Measurements from ENCODE around the gene PML.
"Not testable (repeated sequence)": the region's sequence is repeated elsewhere in the genome, so short reads cannot be mapped to it uniquely, and the experiment has no call there.

The PML gene

DNA sequence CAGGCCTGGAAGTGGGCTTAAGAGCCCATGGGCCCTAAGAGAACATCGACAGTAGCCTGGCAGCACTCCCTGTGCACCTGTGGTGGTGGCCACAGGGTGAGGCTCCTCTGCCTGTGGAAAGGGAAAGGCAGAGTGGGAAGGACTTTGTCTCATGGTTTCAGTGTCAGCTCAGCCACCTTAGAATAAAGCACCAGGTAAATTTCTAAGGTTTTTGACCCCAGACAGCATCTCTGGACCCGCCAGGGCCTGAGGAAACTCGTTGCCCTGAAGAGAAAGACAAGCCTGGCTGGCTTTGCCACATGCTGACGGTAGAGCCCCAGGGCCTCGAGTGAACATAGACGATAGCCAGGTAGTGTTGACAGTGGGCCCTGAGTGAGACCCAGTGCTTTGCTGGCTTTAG is 65.7 kb downstream of the PML start:
- no peak for DNase-seq (ENCODE audit: low read depth in 3 of 3)

DNA sequence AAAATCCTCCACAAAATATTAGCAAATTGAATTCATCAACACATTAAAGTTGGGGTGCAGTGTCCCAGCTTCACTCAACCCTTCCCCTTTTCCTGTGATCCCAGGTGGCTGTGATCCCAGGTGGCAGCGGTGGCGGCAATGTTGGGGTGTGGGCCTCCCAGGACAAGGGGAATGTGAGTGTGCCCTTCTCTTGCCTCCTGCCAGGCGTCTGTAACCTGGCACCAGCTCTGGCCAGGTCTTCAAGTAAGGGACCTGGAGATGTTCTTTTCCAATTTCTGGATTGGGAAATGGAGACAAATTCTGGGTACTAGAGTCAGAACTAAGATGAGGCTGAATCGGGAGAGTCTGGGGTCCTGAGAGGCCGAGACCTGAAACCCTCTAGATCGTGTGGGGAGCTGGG is 67.7 kb downstream of the PML start:
- no peak for DNase-seq (ENCODE audit: low read depth in 3 of 3)

DNA sequence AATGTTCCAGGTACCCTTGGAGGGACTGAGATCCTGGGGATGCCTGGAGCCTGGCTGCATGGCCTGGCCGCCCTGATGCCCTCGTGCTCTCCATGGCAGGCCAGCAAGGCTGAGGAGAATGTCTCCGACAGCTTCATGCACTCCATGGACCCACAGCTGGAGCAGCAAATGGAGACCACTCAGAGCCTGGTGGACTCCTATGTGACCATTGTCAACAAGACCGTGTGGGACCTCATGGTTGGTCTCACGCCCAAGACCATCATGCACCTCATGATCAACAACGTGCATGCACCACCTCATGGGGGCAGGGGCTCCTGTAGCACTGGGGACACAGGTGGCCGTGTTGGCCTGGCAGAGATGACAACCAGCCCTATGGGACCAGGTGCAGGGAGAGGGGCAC is 68.2 kb downstream of the PML start:
- DNase-seq (ENCODE audit: low read depth in 3 of 3), result no peak

DNA sequence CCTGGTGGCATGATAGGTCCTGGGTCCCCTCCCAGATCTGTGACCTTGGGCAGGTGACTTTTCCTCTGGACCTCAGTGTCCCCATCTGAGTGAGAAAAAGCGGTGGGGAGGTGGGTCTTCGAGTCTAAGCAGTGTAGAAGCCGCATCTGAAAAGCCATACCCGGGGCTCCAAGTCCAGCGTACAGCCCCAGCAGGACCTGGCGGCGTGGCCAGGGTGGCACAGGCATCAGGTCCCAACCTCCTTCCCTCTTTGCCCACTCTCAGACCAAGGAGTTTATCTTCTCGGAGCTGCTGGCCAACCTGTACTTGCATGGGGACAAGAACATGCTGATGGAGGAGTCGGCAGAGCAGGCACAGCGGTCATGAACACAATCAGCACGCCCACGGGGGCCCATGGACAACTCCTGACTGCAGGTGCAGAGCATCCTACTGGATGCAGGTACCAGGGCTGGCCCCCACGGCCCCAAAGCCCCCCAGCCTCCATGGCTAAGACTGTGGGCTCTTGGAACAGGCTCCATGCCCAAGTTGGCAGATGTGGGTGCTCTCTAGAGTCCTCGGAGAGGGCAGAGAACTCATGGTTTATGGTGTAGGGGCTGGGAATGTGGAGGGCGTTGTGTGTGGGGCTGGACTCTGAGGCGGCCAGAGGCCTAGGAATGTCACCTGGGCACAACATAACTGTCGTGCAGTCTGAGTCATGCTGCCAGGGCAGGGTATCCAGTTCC is 69.1 kb downstream of the PML start:
- DNase-seq (ENCODE audit: low read depth in 3 of 3), result not testable (repeated sequence)

DNA sequence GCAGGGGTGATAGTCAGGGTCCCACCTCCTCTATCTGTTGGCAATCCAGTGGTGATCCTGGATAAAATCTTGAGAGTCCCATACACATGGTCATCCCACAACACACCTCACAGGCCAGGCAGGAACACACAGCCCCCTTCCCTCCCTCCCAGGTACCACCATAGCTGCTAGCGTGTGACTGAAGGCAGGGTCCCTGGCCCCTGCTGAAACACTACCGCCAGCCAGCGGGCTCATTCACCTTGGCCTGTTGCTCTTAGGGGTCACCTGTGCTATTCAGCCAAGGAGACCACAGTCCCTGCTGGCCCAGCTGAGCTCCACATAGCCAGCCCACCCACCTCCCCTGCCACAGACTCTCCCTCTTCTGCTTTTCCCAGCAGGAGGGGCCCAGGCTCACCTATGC is 69.7 kb downstream of the PML start:
- not testable (repeated sequence) for DNase-seq (ENCODE audit: low read depth in 3 of 3)

DNA sequence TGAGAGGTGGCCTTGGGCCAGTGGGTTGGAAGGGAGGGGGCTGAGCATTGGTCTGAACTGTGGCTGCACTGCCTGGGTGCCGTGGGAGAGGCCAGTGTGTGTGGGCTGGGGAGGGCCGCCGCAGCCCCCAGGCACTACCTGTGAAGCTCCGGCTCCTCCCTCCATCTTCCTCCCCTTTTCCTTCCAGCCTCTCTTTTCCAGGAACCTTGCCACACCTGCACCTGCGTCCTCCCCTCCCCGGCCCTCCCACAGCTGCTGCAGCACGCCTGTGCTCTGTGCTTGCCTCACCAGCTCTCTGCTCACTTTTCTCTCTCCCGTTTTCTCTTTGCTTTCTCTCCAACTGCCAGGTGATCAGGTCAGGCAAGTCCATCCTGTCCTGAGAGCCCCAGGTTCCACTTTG is 70.3 kb downstream of the PML start:
- not testable (repeated sequence) for DNase-seq (ENCODE audit: low read depth in 3 of 3)

DNA sequence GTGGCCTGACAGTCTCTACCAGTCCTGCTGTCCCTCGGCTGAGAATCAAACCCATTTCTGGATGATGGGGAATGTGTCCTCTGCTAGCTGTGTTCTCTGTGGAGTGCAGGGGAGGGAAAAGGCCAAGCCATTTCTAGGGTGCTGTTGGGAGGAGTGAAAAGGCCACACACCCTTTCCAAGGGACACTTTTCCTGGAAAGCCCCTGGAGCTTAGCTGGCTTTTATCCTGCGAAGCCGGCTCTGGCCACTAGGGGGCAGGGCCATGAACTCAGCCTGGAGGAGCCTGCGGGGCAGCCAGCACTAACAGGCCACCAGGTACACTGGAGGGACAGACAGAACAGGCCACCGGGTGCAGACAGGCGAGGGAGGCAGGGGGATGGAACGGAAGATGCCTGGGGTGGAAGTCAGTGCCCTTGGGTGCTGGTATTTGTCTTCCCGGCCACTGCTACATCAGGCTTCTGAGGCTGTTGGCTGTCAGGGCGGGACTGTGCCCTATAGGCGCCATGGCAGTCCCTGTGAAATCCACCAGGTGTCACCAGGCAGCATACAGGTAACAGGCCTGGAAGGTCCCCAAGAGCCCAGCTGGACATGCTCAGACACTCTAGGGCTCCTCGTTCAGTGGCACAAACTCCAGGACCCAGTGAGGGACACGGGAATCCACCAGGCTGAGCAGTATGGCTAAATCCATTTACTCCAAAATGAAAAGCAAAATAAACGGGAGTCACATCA is 71.3 kb downstream of the PML start:
- DNase-seq (ENCODE audit: low read depth in 3 of 3), result peak; percentile 20 to 24 (median 21)

DNA sequence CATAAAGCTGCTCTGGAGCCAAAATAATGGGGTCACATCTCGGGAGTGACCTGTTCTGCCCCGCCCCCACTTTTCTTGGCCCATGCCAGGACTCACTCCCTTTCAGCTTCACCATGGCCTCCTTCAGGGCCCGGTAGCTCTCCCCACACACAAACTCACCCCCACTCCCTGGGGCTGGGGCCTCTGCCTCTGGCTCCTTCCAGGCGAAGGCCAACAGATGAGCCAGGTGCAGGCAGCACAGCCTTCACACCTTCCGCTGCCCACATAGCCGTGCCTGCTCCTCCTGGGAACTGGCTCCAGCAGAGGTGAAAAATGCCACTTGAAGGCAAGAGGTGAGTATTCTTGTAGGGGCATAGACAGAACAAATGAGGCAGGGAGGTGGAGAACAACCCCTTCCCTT is 77.1 kb downstream of the PML start:
- DNase-seq (ENCODE audit: low read depth in 3 of 3), result not testable (repeated sequence)

DNA sequence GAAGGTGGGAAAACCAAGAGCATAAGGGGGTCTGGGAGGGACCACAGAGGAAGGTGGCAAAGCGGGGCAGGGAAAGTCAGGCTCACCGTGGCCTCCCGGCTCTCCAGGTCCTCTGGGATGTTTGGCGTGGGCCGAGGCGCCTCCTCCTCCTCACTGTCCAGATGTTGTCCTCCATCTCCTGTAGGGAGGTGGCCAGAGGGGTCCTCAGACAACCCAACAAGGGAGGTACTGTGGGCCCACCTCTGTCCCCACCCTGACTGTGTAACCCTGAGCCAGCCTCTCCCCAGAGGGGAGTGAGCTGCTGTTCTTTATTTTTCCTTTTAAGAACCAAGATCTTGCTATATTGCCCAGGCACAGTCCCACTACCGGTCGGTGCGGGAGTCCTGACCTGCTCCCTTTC is 77.6 kb downstream of the PML start:
- DNase-seq (ENCODE audit: low read depth in 3 of 3), result not testable (repeated sequence)

DNA sequence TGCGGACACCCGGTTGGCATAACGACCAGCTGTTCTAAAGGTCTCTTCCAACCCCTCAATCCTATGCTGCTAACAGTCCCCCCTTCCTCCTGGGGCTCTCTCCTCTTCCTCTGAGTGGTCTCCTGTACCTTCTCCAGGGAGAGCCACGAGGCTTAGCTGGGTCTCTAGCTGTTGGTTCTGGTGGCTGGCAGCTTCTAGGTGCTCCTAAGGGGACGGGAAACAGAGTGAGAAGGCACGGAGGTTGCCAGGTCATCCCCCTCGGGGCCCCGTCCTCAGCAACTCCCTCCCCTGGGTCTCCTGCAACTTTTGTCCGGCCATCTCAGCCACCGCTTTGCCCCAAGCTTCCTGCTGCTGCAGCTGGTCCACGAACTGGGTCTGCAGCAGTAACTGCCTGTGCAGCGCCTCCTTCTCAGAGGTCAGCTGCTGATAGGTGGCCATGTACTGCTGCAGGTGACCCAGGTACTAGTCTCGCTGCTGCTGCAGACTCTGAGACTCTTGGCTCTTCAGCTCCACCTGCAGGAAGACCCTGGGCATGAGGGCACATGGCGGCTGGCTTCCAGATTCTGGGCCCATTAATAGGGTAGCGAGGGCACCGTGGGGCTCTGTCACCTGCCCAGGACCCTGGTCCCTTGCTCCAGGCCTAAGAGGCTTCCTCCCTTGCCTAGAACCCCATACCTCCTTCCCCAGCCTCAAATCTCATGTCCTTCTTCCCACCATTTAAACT is 78.3 kb downstream of the PML start:
- DNase-seq (ENCODE audit: low read depth in 3 of 3), result not testable (repeated sequence)

DNA sequence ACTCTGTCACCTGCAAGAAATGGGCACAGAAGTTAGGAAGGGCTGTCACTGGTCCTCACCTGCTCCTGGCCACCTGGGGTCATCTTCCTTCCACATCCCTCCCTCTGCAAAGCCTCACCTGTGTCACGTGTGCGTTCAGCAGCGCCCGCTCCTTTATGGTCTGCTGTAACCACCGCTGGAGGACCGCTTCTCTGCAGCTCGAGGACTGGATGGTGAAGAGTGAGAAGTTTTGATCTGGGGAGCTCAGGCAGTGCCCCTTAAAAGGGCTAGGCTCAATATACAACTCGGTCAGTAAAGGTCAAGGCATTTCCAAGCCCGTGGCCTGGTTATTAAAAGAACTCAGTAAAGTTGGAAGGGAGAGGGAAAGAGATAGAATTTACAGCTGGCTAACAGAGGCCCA is 81.3 kb downstream of the PML start:
- not testable (repeated sequence) for DNase-seq (ENCODE audit: low read depth in 3 of 3)

DNA sequence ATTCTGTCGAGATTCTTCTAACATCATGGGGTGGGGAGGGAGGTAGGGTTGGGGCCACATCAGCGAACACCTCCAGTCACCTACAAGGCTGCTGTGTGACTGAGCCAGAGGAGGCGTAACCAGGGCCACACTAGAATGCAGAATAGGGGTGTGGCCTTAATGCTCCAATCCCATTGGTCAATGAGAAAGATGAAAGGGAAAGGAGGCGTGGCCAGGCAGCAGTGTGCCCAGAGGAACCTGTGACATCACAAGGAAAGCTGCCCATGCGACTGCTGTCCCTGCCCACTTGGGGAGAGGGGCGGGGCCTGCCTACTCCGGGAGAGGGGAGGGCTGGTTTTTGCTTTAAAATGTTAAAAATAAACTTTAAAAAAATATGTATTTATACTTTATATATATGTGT is 87.9 kb downstream of the PML start, which contains the start of gene GOLGA6A:
Gene GOLGA6A, minus strand, starts transcription at position 101 of the 400 bp plus-strand sequence. Its CDS starts 41 bp downstream, at position 60.
- not testable (repeated sequence) for DNase-seq (ENCODE audit: low read depth in 3 of 3)

DNA sequence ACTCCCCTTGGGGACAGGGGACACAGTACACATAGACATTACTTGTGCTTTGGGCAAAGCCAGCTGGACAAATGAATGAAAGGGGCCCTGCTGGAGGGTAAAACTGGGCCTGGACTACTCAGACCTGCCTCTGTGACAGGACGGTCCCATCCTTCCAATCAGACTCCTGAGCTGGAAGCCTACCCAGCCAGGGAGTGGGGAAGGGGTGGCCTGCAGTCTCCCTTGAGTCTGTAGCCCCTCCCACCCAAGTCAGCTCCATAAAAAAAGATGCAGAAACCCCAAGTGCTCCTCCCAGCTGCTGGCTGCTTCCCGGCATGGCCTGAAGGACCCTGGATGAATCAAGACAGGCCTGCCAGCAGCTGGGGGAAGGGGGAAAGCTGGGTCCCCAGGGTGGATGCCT is 100.1 kb downstream of the PML start:
- not testable (repeated sequence) for DNase-seq (ENCODE audit: low read depth in 3 of 3)

DNA sequence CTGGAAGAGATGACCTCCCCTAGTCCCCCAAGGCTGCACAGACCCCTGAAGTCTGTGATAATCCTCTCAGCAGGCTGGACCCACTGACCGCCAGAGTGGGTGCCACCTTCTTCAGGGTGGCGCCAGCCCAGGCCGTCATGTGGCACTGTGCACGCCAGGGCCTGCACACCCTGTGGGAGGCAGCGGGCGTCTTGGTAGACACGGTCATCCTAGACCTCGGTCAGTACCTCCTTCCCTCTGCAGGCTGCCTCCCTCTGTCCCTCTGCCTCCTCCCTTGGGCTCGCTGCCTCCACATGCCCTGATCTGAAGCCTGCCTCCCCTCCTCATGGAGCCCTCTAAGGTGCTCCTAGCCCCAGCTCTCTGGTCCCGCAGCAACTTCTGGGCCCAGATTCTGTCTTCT is 101.1 kb downstream of the PML start:
- DNase-seq (ENCODE audit: low read depth in 3 of 3), result not testable (repeated sequence)

DNA sequence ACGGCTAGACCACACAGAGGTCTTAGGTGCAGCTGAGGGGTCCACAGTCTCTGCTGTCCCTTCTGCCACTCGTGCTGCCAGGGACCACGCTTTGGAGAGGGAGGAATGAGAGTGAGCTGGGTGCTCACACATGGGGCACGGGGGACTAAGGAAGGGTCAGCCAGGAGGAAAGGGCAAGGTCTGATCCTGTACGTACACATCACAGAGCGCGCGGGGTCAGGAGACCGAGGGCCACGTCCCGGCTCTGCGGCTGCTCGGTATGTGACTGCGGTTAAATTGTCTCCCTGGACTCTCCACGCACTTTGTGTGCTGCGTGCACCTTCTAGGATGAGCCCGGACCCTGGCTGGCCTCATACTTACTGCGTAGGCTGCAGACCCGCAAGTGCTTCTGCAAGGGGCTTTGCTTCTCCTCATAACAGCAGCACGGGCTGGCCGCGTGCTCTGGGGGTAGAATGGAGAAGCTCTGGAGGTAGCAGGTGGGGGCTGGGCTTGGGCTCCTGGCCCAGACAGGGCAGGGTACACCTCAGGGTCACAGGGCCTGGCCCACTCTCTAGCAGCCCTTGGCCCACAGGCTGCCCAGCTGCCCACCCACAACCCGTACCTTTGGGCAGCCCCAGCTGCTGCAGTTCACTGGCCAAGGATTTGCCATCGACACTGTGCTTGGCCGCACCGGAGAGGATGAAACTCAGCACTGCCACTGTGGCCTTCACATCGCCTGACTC is 102.4 kb downstream of the PML start:
- DNase-seq (ENCODE audit: low read depth in 3 of 3), result not testable (repeated sequence)
